Neural crest cell (in vitro differentiated cells): ENCODE data around the gene UGT1A8. TPM values are rescaled to one million over a fixed set of nuclear protein-coding genes. Genes with fewer than 3 reads are reported as not detected.

ENCODE experiments used
- DNase-seq: peaks from one replicate; pipeline ENCODE4 v3.0.0; 2021; ENCODE audit warnings: low read depth, mixed read lengths, low spot score
- H3K27ac Mint-ChIP-seq: one replicate; pipeline ENCODE4 v1.8.0; 2021; ENCODE audit warnings: mild to moderate bottlenecking, mixed read lengths; ENCODE audit not compliant: unreplicated experiment
- H3K27me3 Mint-ChIP-seq: 2 replicates; pipeline ENCODE4 v1.8.0; 2021; ENCODE audit warnings: low read depth, mild to moderate bottlenecking, mixed read lengths
- H3K36me3 Mint-ChIP-seq: 2 replicates; pipeline ENCODE4 v1.8.0; 2021; ENCODE audit warnings: low read depth, mild to moderate bottlenecking, mixed read lengths
- H3K4me1 Mint-ChIP-seq: 2 replicates; pipeline ENCODE4 v1.8.0; 2021; ENCODE audit warnings: mixed read lengths
- H3K4me3 Mint-ChIP-seq: one replicate; pipeline ENCODE4 v1.8.0; 2021; ENCODE audit warnings: mild to moderate bottlenecking, mixed read lengths
- H3K9me3 Mint-ChIP-seq: 2 replicates; pipeline ENCODE4 v1.8.0; 2021; ENCODE audit warnings: mixed read lengths
- total RNA-seq: library from RNA; stranded (reverse); gene quantifications from 2 replicates; pipeline ENCODE4 v1.2.1, GENCODE V29; 2021
- TF ChIP-seq, protein P1 (sequence below): fragments of 200-600 bp; sonication (generic); conservative IDR thresholded peaks from 2 replicates; pipeline ENCODE4 v1.5.0; 2021; ENCODE audit warnings: antibody characterized with exemption, mild to moderate bottlenecking

The UGT1A8 gene
- total RNA-seq, 1 donor from 2014 or later, result not detected

DNA sequence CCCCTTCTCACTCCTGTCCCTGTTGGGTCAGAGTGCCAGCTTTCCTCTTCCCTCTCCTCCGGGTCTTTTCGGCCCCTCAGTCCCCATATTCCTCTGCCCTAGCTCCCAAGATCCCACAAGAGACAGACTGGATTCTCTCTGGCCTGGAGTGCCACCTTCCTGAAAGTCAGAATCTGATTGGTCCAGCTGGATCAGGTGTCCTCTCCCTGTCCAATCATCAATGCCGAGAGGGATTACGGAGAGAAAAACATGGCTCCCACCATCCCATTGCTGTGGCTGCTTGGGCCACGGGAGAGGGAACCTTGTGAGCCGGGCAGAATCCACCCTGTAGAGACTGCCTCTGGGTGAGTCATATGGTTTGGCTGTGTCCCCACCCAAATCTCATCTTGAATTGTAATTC is 158.0 kb downstream of the UGT1A8 start:
- no peak overlapping the region for H3K27ac Mint-ChIP-seq
- DNase-seq, result no peak
- H3K27me3 Mint-ChIP-seq, result no peaks in the 10 kb centered on the region
- H3K36me3 Mint-ChIP-seq, result no peaks in the 10 kb centered on the region
- H3K9me3 Mint-ChIP-seq, result peaks cover 9% of the 10 kb centered on the region
- no peak overlapping the region for H3K4me3 Mint-ChIP-seq
- H3K4me1 Mint-ChIP-seq, result peaks cover 5% of the 10 kb centered on the region
- TF ChIP-seq, protein P1, sequence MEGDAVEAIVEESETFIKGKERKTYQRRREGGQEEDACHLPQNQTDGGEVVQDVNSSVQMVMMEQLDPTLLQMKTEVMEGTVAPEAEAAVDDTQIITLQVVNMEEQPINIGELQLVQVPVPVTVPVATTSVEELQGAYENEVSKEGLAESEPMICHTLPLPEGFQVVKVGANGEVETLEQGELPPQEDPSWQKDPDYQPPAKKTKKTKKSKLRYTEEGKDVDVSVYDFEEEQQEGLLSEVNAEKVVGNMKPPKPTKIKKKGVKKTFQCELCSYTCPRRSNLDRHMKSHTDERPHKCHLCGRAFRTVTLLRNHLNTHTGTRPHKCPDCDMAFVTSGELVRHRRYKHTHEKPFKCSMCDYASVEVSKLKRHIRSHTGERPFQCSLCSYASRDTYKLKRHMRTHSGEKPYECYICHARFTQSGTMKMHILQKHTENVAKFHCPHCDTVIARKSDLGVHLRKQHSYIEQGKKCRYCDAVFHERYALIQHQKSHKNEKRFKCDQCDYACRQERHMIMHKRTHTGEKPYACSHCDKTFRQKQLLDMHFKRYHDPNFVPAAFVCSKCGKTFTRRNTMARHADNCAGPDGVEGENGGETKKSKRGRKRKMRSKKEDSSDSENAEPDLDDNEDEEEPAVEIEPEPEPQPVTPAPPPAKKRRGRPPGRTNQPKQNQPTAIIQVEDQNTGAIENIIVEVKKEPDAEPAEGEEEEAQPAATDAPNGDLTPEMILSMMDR, result no peak

DNA sequence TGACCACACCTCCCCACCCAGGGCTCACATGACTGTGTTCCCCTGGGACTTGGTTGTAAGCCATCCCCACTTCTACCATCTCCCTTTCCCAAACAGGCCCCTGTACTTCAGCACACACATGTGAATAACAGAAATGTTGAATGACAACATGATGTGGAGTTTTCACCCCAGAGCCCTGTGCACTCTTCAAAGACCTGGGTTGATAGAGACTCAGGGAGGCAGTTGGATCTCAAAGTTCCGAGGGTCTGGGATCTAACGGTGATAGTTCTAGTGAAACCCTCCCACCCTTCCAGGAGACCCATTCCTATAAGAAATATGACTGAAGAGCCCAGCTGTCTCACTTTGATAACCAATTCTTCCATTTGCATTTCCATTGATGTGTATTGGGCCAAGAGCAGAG is 160.6 kb downstream of the UGT1A8 start, which contains the start of gene MROH2A:
Gene MROH2A (plus strand): TSS at position 301 of the 400 bp plus-strand sequence. CDS start 1,029 bp downstream, outside the sequence.
- no peak within 1 kb of the TSS for H3K27ac Mint-ChIP-seq
- peaks cover under 1% of the 10 kb centered on the region for H3K4me1 Mint-ChIP-seq
- H3K27me3 Mint-ChIP-seq, result peaks cover 3% of the 10 kb centered on the region
- no peak within 1 kb of the TSS for H3K4me3 Mint-ChIP-seq
- TF ChIP-seq, protein P1, result no peak
- DNase-seq, result no peak
- peaks cover 9% of the 10 kb centered on the region for H3K9me3 Mint-ChIP-seq
- no peaks in the 10 kb centered on the region for H3K36me3 Mint-ChIP-seq

DNA sequence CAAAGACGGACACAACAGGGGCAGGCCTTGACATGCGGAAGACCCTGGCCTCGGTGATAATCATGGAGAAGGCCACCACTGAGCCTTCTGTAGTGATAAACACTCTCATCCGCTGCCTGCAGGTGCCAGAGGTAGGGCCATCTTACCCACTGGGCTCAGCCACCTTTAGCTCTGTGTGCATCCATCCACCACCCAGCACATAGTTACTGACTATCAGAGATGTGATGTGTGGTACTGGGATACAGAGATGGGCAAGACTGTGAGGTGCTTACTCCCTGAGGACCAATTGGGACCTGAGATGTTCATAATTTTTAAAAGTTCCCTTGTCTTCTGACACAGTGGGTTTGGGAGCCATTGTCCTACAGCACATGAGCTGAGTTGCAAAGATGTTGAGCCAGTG is 162.3 kb downstream of the UGT1A8 start:
- DNase-seq, result no peak
- no peaks in the 10 kb centered on the region for H3K4me1 Mint-ChIP-seq
- TF ChIP-seq, protein P1, result no peak
- peaks cover 9% of the 10 kb centered on the region for H3K9me3 Mint-ChIP-seq
- no peak overlapping the region for H3K27ac Mint-ChIP-seq
- peaks cover 3% of the 10 kb centered on the region for H3K27me3 Mint-ChIP-seq
- H3K36me3 Mint-ChIP-seq, result no peaks in the 10 kb centered on the region
- H3K4me3 Mint-ChIP-seq, result no peak overlapping the region

DNA sequence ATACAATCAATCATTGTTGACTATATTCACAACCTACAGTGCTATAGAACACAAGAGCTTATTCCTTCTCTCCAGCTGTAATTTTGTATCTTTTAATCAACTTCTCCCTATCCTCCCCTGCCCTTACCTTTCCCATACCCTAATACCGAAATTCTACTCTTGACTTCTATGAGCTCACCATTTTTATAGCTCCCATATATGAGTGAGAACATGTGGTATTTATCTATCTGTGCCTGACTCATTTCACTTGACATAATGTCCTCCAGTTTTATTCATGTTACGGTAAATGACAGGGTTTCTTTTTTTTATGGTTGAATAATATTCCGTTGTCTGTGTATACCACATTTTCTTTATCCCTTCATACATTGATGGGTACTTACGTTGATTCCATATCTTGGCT is 163.3 kb downstream of the UGT1A8 start:
- Mint-ChIP-seq H3K27me3 (peaks cover 3% of the 10 kb centered on the region), H3K4me3 (no peak overlapping the region), H3K9me3 (peaks cover 6% of the 10 kb centered on the region), H3K27ac (no peak overlapping the region), H3K36me3 (no peaks in the 10 kb centered on the region), H3K4me1 (no peaks in the 10 kb centered on the region)
- no peak for DNase-seq
- TF ChIP-seq, protein P1, result no peak

DNA sequence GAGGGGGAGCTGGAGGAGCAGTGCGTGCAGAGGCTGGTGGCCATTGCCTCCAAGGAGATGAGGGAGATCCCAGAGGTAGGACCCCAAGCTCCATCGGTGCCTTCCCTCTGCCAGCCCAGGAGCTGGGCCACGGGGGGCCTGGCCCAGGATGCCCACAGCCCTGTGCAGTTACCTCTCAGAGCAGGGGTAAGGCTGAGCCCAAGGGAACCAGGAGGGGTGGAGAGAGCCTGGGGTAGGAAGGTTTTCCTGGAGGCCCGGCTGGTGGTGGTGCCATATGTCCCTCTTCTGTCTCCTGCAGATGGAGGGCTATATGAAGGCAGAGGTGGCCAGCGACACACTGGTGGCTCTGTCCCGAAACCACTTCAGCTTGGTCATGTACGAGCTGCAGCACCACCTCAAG is 172.1 kb downstream of the UGT1A8 start:
- Mint-ChIP-seq H3K27ac (no peak overlapping the region), H3K36me3 (no peaks in the 10 kb centered on the region), H3K9me3 (no peaks in the 10 kb centered on the region), H3K4me1 (no peaks in the 10 kb centered on the region), H3K27me3 (no peaks in the 10 kb centered on the region), H3K4me3 (no peak overlapping the region)
- no peak for DNase-seq
- TF ChIP-seq, protein P1, result no peak
